SK-N-SH (cell line): ENCODE measurements around the gene GDE1.

ENCODE experiments used
- EP300 ChIP-seq, 2 experiments: IDR thresholded peaks; 2 replicates each; pipeline versions ENCODE4 v1.4.0 to v1.6.1; 2012; ENCODE audit warnings: borderline replicate concordance in 1 of 2, low read depth in 1 of 2, low read length in 1 of 2
- EZH2phosphoT487 ChIP-seq: fragments of 200-600 bp; sonication (generic); IDR thresholded peaks from 2 replicates; pipeline ENCODE4 v1.6.1; 2017; ENCODE audit warnings: low read depth, mixed run types, mild to moderate bottlenecking, antibody characterized with exemption, moderate library complexity, borderline replicate concordance
- JUND ChIP-seq: IDR thresholded peaks from 2 replicates; pipeline ENCODE4 v1.4.0; 2012
- MEF2A ChIP-seq: IDR thresholded peaks from 2 replicates; pipeline ENCODE4 v1.4.0; 2012; ENCODE audit warnings: low read depth, borderline replicate concordance
- NRF1 ChIP-seq: IDR thresholded peaks from 2 replicates; pipeline ENCODE4 v1.6.1; 2012; ENCODE audit warnings: low read depth, mild to moderate bottlenecking, low read length
- POLR2AphosphoS5 ChIP-seq: IDR thresholded peaks from 2 replicates; pipeline ENCODE4 v1.6.1; 2012; ENCODE audit warnings: low read depth, low read length
- REST ChIP-seq: IDR thresholded peaks from 2 replicates; pipeline ENCODE4 v1.6.1; 2012; ENCODE audit warnings: mild to moderate bottlenecking, low read depth, low read length, moderate library complexity
- RXRA ChIP-seq: IDR thresholded peaks from 2 replicates; pipeline ENCODE4 v1.4.0; 2012; ENCODE audit warnings: low read depth, mild to moderate bottlenecking, borderline replicate concordance
- SIN3A ChIP-seq: IDR thresholded peaks from 2 replicates; pipeline ENCODE4 v1.6.1; 2012; ENCODE audit warnings: low read depth, mild to moderate bottlenecking, low read length, moderate library complexity, borderline replicate concordance
- TAF1 ChIP-seq: IDR thresholded peaks from 2 replicates; pipeline ENCODE4 v1.6.1; 2012; ENCODE audit warnings: low read depth, mild to moderate bottlenecking, low read length, moderate library complexity, borderline replicate concordance
- USF1 ChIP-seq: IDR thresholded peaks from 2 replicates; pipeline ENCODE4 v1.4.0; 2012; ENCODE audit warnings: low read depth, borderline replicate concordance
- YY1 ChIP-seq: IDR thresholded peaks from 2 replicates; pipeline ENCODE4 v1.4.0; 2012; ENCODE audit warnings: low read depth, mild to moderate bottlenecking
- TF ChIP-seq, protein P1 (sequence below): fragments of 200-600 bp; sonication (generic); IDR thresholded peaks from 2 replicates; pipeline ENCODE4 v1.6.1; 2017; ENCODE audit warnings: antibody characterized with exemption, mild to moderate bottlenecking, moderate library complexity
- TF ChIP-seq, protein P2 (sequence below): fragments of 150-350 bp; IDR thresholded peaks from 2 replicates; pipeline ENCODE4 v1.6.1; 2017; ENCODE audit warnings: antibody characterized with exemption, low read length, low read depth, borderline replicate concordance

DNA sequence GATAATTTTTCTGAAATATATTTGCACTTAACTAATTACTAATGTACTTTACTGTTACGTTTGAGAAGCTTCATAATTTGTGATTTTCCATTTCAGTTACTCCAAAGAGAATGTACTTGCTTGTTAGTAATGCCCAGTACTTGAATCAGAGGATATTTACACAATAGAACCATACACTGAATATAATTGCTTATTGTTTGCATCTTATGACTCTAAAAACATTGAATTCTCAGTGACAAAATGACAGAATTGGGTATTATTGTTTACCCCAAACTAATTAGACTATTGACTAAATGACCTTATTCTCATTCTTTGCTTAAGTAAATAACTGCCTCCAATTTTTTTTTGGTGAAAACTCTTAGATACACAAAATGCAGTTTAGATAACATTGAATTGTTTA is 10.7 kb upstream of the GDE1 start:
- TF ChIP-seq NRF1 (no peak), REST (no peak), EZH2phosphoT487 (no peak), RXRA (no peak), YY1 (no peak), POLR2AphosphoS5 (no peak), MEF2A (no peak), JUND (no peak), SIN3A (no peak), TAF1 (no peak), USF1 (no peak), EP300 (IDR thresholded peaks at IDR 0.05; ENCODE audit: borderline replicate concordance in 1 of 2, low read depth in 1 of 2, low read length in 1 of 2) (no peak)
- TF ChIP-seq, protein P1, sequence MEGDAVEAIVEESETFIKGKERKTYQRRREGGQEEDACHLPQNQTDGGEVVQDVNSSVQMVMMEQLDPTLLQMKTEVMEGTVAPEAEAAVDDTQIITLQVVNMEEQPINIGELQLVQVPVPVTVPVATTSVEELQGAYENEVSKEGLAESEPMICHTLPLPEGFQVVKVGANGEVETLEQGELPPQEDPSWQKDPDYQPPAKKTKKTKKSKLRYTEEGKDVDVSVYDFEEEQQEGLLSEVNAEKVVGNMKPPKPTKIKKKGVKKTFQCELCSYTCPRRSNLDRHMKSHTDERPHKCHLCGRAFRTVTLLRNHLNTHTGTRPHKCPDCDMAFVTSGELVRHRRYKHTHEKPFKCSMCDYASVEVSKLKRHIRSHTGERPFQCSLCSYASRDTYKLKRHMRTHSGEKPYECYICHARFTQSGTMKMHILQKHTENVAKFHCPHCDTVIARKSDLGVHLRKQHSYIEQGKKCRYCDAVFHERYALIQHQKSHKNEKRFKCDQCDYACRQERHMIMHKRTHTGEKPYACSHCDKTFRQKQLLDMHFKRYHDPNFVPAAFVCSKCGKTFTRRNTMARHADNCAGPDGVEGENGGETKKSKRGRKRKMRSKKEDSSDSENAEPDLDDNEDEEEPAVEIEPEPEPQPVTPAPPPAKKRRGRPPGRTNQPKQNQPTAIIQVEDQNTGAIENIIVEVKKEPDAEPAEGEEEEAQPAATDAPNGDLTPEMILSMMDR: no peak
- TF ChIP-seq, protein P2, sequence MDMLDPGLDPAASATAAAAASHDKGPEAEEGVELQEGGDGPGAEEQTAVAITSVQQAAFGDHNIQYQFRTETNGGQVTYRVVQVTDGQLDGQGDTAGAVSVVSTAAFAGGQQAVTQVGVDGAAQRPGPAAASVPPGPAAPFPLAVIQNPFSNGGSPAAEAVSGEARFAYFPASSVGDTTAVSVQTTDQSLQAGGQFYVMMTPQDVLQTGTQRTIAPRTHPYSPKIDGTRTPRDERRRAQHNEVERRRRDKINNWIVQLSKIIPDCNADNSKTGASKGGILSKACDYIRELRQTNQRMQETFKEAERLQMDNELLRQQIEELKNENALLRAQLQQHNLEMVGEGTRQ: no peak
